SH-SY5Y (cell line): ENCODE data around the gene TGFB2.

Source experiments
- GATA2 ChIP-seq: IDR thresholded peaks from 2 replicates; pipeline ENCODE4 v1.6.1; 2011; ENCODE audit warnings: mild to moderate bottlenecking, low read depth, low read length
- GATA3 ChIP-seq: IDR thresholded peaks from 2 replicates; pipeline ENCODE4 v1.6.1; 2011; ENCODE audit warnings: low read depth, mild to moderate bottlenecking, low read length, moderate library complexity

DNA sequence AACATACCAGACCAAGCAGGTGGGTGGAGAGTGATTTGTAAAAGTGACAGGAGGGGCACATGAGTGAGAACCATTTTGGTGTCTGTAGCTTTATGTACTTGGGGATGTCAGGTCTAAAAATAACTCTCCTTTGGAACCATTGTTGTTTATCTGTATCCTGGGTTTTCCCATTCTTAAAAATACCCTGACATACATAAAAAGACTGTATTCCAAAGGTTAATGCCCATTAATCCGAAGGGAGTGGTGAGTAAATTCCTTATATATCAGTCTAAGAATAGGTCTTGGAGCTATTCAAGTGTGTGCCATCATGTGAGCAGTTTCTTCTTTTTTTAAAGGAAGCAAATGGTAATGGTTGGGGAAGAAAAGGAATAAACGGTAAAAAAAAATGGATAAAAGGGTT is 117.5 kb downstream of the TGFB2 start:
- no peak for TF ChIP-seq GATA2
- no peak for TF ChIP-seq GATA3
